ENCODE data around the gene CTNNBIP1.

Gene CTNNBIP1

GRCh38 chr1:9852410-9853248 is 57.4 kb downstream of the CTNNBIP1 start:
- H3K4me1 ChIP-seq (ENCODE audit: low read depth, poor library complexity, severe bottlenecking), result no peaks in the 10 kb centered on the region
- no peak overlapping the region for H3K9ac ChIP-seq
- H3K27ac ChIP-seq, result no peak overlapping the region
- no peak overlapping the region for H2AFZ ChIP-seq (ENCODE audit: low read depth)
- no peak overlapping the region for H3K4me2 ChIP-seq
- no peaks in the 10 kb centered on the region for H3K79me2 ChIP-seq (ENCODE audit: insufficient read depth, low read depth)
- H3K36me3 ChIP-seq (ENCODE audit: insufficient read depth), result no peaks in the 10 kb centered on the region
- H4K20me1 ChIP-seq (ENCODE audit: insufficient read depth), result no peaks in the 10 kb centered on the region
- TF ChIP-seq, protein P1, sequence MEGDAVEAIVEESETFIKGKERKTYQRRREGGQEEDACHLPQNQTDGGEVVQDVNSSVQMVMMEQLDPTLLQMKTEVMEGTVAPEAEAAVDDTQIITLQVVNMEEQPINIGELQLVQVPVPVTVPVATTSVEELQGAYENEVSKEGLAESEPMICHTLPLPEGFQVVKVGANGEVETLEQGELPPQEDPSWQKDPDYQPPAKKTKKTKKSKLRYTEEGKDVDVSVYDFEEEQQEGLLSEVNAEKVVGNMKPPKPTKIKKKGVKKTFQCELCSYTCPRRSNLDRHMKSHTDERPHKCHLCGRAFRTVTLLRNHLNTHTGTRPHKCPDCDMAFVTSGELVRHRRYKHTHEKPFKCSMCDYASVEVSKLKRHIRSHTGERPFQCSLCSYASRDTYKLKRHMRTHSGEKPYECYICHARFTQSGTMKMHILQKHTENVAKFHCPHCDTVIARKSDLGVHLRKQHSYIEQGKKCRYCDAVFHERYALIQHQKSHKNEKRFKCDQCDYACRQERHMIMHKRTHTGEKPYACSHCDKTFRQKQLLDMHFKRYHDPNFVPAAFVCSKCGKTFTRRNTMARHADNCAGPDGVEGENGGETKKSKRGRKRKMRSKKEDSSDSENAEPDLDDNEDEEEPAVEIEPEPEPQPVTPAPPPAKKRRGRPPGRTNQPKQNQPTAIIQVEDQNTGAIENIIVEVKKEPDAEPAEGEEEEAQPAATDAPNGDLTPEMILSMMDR (conservative IDR thresholded peaks at IDR 0.05; ENCODE audit: low read depth, low read length), result no peak
- no peak overlapping the region for H3K4me3 ChIP-seq (IDR thresholded peaks at IDR 0.05; ENCODE audit: insufficient read depth, low read depth, low read length)
- H3K27me3 ChIP-seq (ENCODE audit: insufficient read depth, low read depth), result no peaks in the 10 kb centered on the region

- no peak overlapping the region for H3K9ac ChIP-seq
- no peak overlapping the region for H3K4me3 ChIP-seq (IDR thresholded peaks at IDR 0.05; ENCODE audit: insufficient read depth, low read depth, low read length)
- no peak overlapping the region for H3K4me2 ChIP-seq
- H3K27me3 ChIP-seq (ENCODE audit: insufficient read depth, low read depth), result no peaks in the 10 kb centered on the region
- H4K20me1 ChIP-seq (ENCODE audit: insufficient read depth), result no peaks in the 10 kb centered on the region
- TF ChIP-seq, protein P1 (conservative IDR thresholded peaks at IDR 0.05; ENCODE audit: low read depth, low read length), result no peak
- H3K27ac ChIP-seq, result no peak overlapping the region
- H3K4me1 ChIP-seq (ENCODE audit: low read depth, poor library complexity, severe bottlenecking), result no peaks in the 10 kb centered on the region
- H3K36me3 ChIP-seq (ENCODE audit: insufficient read depth), result no peaks in the 10 kb centered on the region
- no peak overlapping the region for H2AFZ ChIP-seq (ENCODE audit: low read depth)
- no peaks in the 10 kb centered on the region for H3K79me2 ChIP-seq (ENCODE audit: insufficient read depth, low read depth)
Measured at GRCh38 chr1:9852004-9852403, 58.1 kb downstream of the CTNNBIP1 start.

DNA sequence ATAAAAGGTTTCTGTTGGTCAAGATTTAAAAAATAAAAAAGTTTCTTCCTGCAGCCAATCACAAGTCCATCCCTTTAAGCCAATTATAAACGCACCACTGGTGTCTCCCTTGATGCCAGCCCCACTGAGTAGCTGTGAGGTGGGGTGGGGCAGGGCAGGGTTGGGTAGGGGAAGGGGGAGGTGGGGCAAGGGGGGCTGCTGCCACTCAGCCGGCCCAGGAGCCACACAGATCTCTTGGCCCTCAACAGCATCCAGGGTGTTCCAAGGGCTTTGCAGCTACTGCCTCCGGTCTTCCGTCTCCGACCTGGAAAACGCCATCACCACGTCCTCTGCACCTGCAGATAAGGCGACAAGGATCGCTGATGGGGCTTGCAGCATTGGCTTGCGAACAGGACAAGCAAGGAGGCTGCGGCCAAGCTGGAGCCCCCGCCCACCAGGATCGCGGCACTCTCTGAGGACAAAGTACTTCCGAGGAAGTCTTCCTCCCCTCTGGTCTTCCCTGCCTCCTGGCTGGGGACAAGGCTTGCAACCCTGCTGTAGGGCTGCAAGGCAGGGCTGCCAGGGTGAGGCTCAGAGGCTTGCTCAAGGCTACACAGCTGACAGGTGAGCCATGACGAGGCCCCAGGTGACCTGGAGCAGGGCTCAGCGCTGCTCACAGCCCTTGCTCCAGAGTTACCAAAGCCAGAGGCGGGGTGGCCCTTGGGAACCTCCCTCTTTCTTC is 59.5 kb downstream of the CTNNBIP1 start:
- H3K4me3 ChIP-seq (IDR thresholded peaks at IDR 0.05; ENCODE audit: insufficient read depth, low read depth, low read length), result no peak overlapping the region
- no peak overlapping the region for H3K27ac ChIP-seq
- no peaks in the 10 kb centered on the region for H3K27me3 ChIP-seq (ENCODE audit: insufficient read depth, low read depth)
- H3K36me3 ChIP-seq (ENCODE audit: insufficient read depth), result no peaks in the 10 kb centered on the region
- H3K9ac ChIP-seq, result no peak overlapping the region
- no peak overlapping the region for H2AFZ ChIP-seq (ENCODE audit: low read depth)
- TF ChIP-seq, protein P1 (conservative IDR thresholded peaks at IDR 0.05; ENCODE audit: low read depth, low read length), result no peak
- H4K20me1 ChIP-seq (ENCODE audit: insufficient read depth), result no peaks in the 10 kb centered on the region
- no peaks in the 10 kb centered on the region for H3K79me2 ChIP-seq (ENCODE audit: insufficient read depth, low read depth)
- H3K4me1 ChIP-seq (ENCODE audit: low read depth, poor library complexity, severe bottlenecking), result no peaks in the 10 kb centered on the region
- no peak overlapping the region for H3K4me2 ChIP-seq

DNA sequence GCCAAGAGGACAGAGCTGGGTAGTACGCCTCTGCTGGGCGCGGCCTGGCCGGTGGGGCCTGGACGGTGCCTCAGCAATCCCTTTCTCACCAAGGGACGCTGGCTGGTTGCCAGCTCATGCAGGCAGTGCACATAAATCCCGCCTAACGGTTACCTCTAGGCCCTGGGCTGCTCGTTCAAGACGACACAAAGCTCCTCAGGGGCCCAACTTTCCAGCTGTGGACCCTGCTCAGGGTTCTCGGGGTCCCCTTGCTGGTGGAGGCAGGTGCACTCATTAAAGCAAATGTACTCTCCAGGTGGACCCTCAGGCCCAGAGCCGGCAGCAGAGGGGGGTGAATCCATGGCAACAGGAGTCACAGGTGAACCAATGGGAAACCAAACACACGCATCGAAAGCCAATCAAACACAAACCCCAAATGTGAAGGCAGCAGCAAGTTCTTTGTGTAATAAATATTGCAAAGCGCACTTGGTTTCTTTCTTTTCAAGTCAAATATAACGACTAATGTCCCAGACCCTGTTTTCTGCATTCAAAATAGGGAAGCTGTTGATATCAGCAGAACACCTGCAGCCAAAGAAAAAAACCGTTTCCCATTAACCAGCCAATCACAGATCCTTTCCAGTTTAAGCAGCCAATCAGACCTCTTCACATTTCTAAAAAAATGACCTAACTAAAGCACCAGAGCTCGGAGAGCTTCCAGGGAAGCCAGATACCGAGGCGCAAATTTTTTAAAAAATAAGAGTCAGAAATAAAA is 60.2 kb downstream of the CTNNBIP1 start:
- Histone ChIP-seq H3K79me2 (ENCODE audit: insufficient read depth, low read depth) (no peaks in the 10 kb centered on the region), H3K9ac (no peak overlapping the region), H3K27me3 (ENCODE audit: insufficient read depth, low read depth) (no peaks in the 10 kb centered on the region), H3K36me3 (ENCODE audit: insufficient read depth) (no peaks in the 10 kb centered on the region), H3K4me3 (IDR thresholded peaks at IDR 0.05; ENCODE audit: insufficient read depth, low read depth, low read length) (no peak overlapping the region), H3K4me1 (ENCODE audit: low read depth, poor library complexity, severe bottlenecking) (no peaks in the 10 kb centered on the region), H2AFZ (ENCODE audit: low read depth) (no peak overlapping the region), H3K27ac (no peak overlapping the region), H3K4me2 (no peak overlapping the region), H4K20me1 (ENCODE audit: insufficient read depth) (no peaks in the 10 kb centered on the region)
- TF ChIP-seq, protein P1 (conservative IDR thresholded peaks at IDR 0.05; ENCODE audit: low read depth, low read length), result no peak
